GM19397 (cell line): Measurements from ENCODE around the gene CTNNA3.

Source experiments
- ATAC-seq: cut with Tn5 transposase; IDR thresholded peaks from one replicate; pipeline ENCODE4 v1.9.1; 2021; ENCODE audit warnings: mild to moderate bottlenecking, moderate library complexity; ENCODE audit not compliant: unreplicated experiment

CTNNA3 gene

DNA sequence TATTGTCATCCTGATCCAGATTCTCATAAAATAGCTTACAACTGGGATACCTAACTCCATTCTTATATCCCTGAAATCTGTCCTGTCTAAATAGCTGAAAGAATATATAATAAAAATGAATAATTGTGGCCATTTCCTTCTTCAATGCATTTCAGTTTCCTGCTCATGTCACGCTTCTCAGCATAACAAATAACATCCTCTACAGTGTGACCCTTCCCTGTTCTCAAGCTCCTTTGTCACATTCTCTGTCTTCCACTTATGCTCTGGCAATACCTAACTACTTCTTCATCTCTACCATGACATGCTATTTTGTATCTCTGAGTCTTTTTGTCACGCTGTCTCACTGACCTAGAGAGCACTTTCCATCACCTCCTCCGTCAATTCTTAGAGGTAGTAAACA is 1654.2 kb downstream of the CTNNA3 start:
- no peak for ATAC-seq

GRCh38 chr10:66038623-66039022 is 1657.4 kb downstream of the CTNNA3 start:
- no peak for ATAC-seq

DNA sequence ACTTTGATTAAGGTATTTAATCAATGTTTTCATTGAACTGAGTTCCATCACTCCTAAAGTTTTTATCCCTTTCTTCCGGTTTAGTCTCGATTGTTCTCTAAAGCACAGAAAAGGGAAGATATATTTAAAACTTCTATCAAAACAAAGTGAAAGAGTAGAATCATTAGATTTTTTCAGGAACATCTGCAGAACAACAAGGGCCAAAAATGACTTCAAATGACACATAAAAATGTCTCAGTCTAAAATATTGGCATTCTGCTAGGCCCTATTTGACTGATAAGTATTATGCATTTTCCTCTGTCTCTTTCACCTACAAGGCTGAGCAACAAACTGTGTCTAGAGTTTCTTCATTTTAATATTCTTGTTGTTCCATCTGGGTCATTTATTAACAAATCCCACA is 1669.7 kb downstream of the CTNNA3 start:
- no peak for ATAC-seq

DNA sequence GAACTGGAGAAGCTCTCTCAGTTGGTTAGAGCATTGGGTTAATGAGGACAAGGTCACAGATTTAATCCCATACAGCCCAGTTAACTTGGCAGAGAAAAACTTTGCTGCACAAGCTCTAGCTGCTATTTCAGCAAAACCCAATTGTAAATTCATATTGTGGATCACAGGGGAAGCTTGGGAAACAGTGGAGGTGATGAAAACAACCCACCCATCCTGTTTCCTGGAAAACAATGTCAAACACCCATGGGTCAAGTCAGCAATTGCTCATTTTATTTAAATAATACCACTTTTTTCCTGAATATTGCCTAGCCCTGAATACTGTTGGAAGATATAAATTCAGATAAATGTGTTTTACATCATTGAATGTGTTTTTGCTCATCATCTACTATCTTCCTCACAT is 1670.8 kb downstream of the CTNNA3 start:
- no peak for ATAC-seq

DNA sequence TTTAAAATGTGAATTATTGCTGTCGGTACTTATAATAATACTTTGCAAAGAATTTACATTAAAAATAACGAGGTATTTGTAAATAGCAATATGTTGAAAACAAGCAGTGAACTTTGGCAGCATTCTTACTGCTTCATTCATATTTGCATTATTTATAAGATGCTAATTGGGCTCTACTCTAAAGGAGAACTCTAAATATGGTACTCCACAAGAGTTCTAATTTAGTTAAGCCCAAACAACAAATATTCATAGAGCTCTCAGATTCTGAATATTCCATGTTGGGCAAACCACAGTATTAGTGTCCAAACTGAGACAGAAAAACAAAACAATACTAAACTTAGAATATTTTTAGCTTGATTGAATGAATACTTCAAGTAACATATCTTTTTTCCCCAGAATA is 1674.6 kb downstream of the CTNNA3 start:
- ATAC-seq, result no peak

GRCh38 chr10:66008221-66008620 is 1687.8 kb downstream of the CTNNA3 start:
- no peak for ATAC-seq

GRCh38 chr10:66006411-66006810 is 1689.6 kb downstream of the CTNNA3 start:
- ATAC-seq, result no peak

DNA sequence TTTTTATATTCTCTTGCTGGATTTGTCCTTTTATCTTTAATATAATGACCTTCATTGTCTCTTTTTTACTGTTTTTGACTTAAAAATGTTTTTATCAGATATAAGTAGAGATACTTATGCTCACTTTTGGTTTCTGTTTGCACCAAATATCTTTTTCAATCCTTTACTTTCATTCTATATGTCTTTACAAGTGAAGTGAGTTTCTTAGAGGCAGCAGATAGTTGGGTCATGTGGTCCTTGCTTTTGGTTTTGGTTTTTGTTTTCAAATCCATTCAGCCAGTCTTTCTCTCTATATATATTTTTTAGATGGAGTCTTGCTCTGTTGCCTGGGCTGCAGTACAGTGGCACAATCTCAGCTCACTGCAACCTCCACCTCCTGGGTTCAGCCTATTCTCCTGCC is 1702.5 kb downstream of the CTNNA3 start:
- no peak for ATAC-seq

DNA sequence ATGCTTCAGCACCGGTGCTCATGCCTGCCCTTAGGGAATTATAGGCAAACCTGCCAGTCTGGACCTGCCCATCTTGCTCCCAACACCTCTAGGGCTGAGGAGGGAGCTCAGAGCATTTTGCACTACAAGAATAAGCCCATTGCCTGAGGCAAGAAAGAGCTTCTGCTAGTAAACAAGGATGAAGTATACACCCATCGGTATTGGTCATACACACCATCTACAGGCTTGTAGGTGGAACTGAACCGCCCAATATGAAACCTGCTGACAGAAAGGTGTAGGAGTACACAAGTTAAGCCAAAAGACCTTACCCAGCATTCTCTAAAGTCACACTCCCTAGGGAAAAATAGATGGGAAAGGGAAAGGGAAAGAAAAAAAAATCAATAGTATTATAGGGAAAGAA is 1727.1 kb downstream of the CTNNA3 start:
- ATAC-seq, result no peak

DNA sequence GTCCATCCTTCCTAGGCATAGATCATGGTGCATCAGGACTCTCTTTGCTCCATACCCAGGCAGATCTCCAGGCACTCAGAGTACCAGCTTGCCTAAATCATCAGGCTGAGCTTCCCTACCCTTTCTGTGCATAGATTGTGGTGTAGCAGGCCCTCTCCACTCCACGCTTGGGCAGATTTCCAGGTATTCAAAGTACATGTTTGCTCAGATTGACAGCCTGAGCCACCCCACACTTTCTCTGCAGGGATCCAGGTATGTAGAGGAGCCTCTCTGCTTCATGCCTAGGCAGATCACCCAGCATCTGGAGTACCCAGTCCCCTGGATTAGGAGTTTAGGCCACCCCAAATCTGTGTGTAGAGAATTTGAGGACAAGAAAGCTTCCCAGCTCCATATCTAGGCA is 1727.6 kb downstream of the CTNNA3 start:
- no peak for ATAC-seq

- no peak for ATAC-seq
Measured at GRCh38 chr10:65964205-65964604, 1731.8 kb downstream of the CTNNA3 start.

DNA sequence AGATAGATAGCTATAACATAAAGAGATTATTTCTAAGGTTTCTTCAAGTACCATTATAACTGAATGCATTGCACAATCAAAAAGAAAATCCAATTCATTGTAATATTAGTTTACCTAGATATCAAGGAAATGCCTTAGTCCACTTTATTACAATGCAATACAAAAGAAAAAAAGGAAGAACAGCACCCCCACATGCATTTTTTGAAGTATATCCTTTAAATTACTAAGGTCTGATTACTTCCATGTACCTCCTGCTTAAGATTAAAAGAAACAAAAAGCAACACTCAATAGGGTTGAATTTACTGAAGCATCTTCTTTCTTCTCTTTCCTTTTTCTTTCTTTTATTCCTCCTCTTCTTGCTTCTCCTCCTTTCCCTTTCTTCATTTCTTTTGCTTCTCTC is 1743.9 kb downstream of the CTNNA3 start:
- ATAC-seq, result no peak

GRCh38 chr10:65950075-65950474 is 1745.9 kb downstream of the CTNNA3 start:
- no peak for ATAC-seq

- no peak for ATAC-seq
Measured at GRCh38 chr10:65949526-65949925, 1746.5 kb downstream of the CTNNA3 start.

DNA sequence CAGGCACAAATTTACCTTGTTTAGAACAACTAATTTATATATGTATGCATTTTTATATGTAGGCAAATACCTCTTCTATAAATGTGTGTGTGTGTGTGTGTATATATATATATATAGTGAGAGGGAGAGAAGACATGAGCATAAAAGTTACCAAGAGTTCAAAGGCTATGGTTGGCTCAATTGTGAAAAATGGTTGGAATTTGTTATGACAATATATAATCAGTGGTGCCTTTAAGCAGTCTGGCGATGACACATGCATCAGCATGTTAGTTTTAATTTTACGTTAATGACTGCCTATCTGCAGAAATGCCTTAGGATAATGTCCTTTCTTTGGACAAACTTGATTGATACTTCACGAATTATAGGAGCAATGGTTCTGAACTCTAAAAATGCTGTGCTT is 1750.9 kb downstream of the CTNNA3 start:
- no peak for ATAC-seq

DNA sequence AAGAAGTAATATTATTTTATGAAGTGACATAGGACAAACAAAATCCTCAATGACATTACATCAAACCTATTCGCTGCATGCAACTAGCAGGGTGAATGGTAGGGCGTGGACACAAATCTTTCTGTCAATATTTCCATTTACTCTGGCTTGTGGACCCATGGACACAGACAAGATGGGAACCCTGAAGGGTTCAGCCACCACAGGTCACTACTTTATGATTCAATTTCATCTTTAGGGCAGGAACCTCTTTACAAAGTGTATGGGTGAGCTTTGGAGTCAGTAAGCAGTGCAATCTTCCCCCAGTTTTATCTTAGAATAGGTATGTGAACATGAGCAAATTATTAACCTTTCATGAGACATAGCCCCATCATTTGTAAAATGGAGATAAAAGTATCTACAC is 1752.5 kb downstream of the CTNNA3 start:
- no peak for ATAC-seq

DNA sequence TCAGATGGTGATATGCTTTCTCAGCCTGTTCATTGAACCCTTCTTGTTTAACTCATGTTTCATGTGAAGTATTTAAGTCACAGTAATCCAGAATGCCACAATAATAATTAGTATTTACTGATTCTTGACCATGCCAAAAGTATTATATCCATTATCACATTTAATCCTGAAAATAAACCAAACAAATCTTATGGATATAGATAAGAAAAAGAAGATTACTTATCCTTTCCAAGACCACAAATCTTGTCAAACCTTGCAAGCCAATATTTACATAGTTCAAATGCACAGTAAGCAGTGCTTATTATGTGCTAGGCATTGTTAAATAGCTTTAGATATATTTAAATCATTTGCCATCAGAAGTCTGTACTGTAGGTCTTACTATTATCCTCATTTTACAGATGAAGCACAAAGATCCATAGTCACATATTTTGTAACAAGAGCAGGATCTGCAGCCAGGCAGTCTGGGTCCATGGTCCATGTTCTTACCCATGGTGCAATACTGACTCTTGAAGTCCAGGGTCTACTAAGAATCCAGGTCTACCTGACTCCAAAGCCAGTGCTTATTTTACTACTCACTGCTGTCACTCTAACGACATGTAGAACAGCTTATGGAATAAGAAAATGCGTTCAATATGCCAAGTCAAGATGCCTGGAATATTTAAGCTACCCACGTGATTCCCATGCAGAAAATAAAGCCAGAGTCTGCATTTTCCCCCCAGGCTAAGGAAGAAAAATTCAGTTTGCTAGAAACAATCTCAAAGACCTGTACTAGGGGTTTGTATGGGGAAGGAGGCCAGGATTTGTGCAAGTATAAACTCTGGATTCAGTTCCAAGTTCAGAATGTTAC is 1755.0 kb downstream of the CTNNA3 start:
- no peak for ATAC-seq

GRCh38 chr10:65940105-65940504 is 1755.9 kb downstream of the CTNNA3 start:
- no peak for ATAC-seq

DNA sequence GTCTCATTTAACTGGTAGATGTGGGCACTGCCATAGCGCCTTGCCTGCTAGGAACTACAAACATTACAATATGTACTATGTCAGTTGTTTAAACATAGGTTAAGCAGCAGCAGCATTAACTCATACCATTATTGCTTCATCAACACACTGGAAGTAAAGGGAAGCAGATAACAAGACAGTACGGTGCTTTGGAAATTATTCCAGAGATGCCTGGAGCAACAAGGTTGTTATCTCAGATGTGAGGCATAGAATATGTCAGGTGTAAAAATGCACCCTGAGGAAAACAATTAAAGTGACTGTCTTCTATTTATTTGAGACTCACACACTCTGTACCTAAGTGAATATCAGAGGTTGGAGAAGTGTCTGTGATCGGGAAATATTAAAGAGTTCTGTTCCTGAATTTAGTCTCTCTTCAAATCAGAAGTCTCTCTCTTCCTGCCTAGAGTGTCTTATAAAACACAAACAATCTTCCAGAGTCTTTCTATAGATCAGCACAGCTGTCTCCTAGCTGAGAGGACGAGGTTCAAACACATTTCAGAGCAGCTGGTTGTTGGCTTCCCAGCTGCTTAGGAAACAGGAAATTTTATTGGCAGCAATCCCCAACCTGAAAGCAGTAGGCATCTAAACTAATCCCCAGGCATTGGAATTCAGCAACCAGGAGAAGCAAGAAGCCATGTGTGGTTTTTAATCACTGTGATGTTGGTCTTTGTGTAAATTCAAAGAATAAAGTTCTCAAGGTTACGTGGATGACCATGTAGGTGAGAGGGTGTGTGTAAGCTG is 1764.5 kb downstream of the CTNNA3 start:
- no peak for ATAC-seq

GRCh38 chr10:65911151-65911835 is 1784.7 kb downstream of the CTNNA3 start:
- no peak for ATAC-seq

GRCh38 chr10:65910209-65910608 is 1785.8 kb downstream of the CTNNA3 start:
- ATAC-seq, result no peak
